DND-41 (cell line): Measurements from ENCODE around the gene ARHGAP32.

Experiments
- EZH2 ChIP-seq: IDR thresholded peaks from 3 replicates; pipeline ENCODE4 v1.6.1; 2012; ENCODE audit warnings: borderline replicate concordance, low read depth, mild to moderate bottlenecking, moderate library complexity, low read length, inconsistent platforms; ENCODE audit not compliant: severe bottlenecking
- TF ChIP-seq, protein P1 (sequence below): IDR thresholded peaks from 2 replicates; pipeline ENCODE4 v1.5.1; 2012; ENCODE audit warnings: borderline replicate concordance, low read length, moderate library complexity, mild to moderate bottlenecking; ENCODE audit not compliant: poor library complexity, severe bottlenecking; ENCODE audit errors: extremely low read depth

DNA sequence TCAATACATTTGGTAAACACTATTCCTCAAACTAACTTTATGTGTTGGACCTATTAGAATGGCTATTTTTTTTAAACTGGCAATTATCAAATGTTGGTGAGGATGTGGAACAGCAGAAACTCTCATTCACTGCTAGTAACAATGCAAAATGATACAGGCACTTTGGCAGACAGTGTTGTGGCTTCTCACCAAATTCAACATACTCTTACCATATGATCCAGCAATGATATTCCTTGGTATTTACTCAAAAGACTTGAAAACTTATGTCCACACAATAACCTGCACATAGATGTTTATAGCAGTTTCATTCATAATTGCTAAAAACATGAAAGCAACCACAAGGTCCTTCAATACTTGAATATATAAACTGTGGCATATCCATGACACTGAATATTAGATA lies 136.9 kb downstream of the ARHGAP32 start:
- TF ChIP-seq, protein P1, sequence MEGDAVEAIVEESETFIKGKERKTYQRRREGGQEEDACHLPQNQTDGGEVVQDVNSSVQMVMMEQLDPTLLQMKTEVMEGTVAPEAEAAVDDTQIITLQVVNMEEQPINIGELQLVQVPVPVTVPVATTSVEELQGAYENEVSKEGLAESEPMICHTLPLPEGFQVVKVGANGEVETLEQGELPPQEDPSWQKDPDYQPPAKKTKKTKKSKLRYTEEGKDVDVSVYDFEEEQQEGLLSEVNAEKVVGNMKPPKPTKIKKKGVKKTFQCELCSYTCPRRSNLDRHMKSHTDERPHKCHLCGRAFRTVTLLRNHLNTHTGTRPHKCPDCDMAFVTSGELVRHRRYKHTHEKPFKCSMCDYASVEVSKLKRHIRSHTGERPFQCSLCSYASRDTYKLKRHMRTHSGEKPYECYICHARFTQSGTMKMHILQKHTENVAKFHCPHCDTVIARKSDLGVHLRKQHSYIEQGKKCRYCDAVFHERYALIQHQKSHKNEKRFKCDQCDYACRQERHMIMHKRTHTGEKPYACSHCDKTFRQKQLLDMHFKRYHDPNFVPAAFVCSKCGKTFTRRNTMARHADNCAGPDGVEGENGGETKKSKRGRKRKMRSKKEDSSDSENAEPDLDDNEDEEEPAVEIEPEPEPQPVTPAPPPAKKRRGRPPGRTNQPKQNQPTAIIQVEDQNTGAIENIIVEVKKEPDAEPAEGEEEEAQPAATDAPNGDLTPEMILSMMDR, result no peak
- no peak for TF ChIP-seq EZH2
